ENCODE results near the gene KNDC1.
"Not testable (repeated sequence)": the region's sequence is repeated elsewhere in the genome, so short reads cannot be mapped to it uniquely, and the experiment has no call there.

KNDC1 gene

GRCh38 chr10:133159950-133160825 lies at the start of gene KNDC1:
KNDC1 (plus strand) TSS chr10:133160219; CDS start chr10:133160468, 249 bp downstream.
- peaks cover 5% of the 10 kb centered on the region for H3K4me1 ChIP-seq (ENCODE audit: control insufficient read depth, insufficient read depth, low read length)
- peaks cover 13% of the 10 kb centered on the region for H3K36me3 ChIP-seq (ENCODE audit: control insufficient read depth, insufficient read depth, low read length)
- no peaks in the 10 kb centered on the region for H3K27me3 ChIP-seq (ENCODE audit: control insufficient read depth, insufficient read depth, low read length)
- peak within 1 kb of the TSS; percentile 76 for H3K9ac ChIP-seq (ENCODE audit: low read depth, low read length)
- no peaks in the 10 kb centered on the region for H3K9me3 ChIP-seq (ENCODE audit: control insufficient read depth, insufficient read depth, low read length)
- peak within 1 kb of the TSS; percentile 65 for H3K4me3 ChIP-seq (ENCODE audit: low read depth, low read length)

- Histone ChIP-seq H3K4me3 (ENCODE audit: low read depth, low read length) (no peak overlapping the region), H3K4me1 (ENCODE audit: control insufficient read depth, insufficient read depth, low read length) (no peaks in the 10 kb centered on the region), H3K27me3 (ENCODE audit: control insufficient read depth, insufficient read depth, low read length) (no peaks in the 10 kb centered on the region), H3K36me3 (ENCODE audit: control insufficient read depth, insufficient read depth, low read length) (no peaks in the 10 kb centered on the region), H3K9ac (ENCODE audit: low read depth, low read length) (no peak overlapping the region), H3K9me3 (ENCODE audit: control insufficient read depth, insufficient read depth, low read length) (peaks cover 4% of the 10 kb centered on the region)
Measured at GRCh38 chr10:133110609-133111275, 49.3 kb upstream of the KNDC1 start.

GRCh38 chr10:133111640-133112039 lies 48.4 kb upstream of the KNDC1 start:
- H3K36me3 ChIP-seq (ENCODE audit: control insufficient read depth, insufficient read depth, low read length); H3K9ac ChIP-seq (ENCODE audit: low read depth, low read length); H3K9me3 ChIP-seq (ENCODE audit: control insufficient read depth, insufficient read depth, low read length); H3K27me3 ChIP-seq (ENCODE audit: control insufficient read depth, insufficient read depth, low read length); H3K4me3 ChIP-seq (ENCODE audit: low read depth, low read length); H3K4me1 ChIP-seq (ENCODE audit: control insufficient read depth, insufficient read depth, low read length): not testable (repeated sequence)

- no peaks in the 10 kb centered on the region for H3K4me1 ChIP-seq (ENCODE audit: control insufficient read depth, insufficient read depth, low read length)
- H3K9me3 ChIP-seq (ENCODE audit: control insufficient read depth, insufficient read depth, low read length) = no peaks in the 10 kb centered on the region
- H3K9ac ChIP-seq (ENCODE audit: low read depth, low read length) = no peak overlapping the region
- no peaks in the 10 kb centered on the region for H3K36me3 ChIP-seq (ENCODE audit: control insufficient read depth, insufficient read depth, low read length)
- H3K4me3 ChIP-seq (ENCODE audit: low read depth, low read length) = no peak overlapping the region
- no peaks in the 10 kb centered on the region for H3K27me3 ChIP-seq (ENCODE audit: control insufficient read depth, insufficient read depth, low read length)
Measured at GRCh38 chr10:133113146-133113830, 46.7 kb upstream of the KNDC1 start.

GRCh38 chr10:133113847-133114246 lies 46.2 kb upstream of the KNDC1 start:
- Histone ChIP-seq H3K9ac (ENCODE audit: low read depth, low read length) (no peak overlapping the region), H3K4me3 (ENCODE audit: low read depth, low read length) (no peak overlapping the region), H3K4me1 (ENCODE audit: control insufficient read depth, insufficient read depth, low read length) (no peaks in the 10 kb centered on the region), H3K36me3 (ENCODE audit: control insufficient read depth, insufficient read depth, low read length) (no peaks in the 10 kb centered on the region), H3K27me3 (ENCODE audit: control insufficient read depth, insufficient read depth, low read length) (no peaks in the 10 kb centered on the region), H3K9me3 (ENCODE audit: control insufficient read depth, insufficient read depth, low read length) (no peaks in the 10 kb centered on the region)

GRCh38 chr10:133114251-133114650 lies 45.8 kb upstream of the KNDC1 start:
- H3K36me3 ChIP-seq (ENCODE audit: control insufficient read depth, insufficient read depth, low read length) = no peaks in the 10 kb centered on the region
- no peaks in the 10 kb centered on the region for H3K9me3 ChIP-seq (ENCODE audit: control insufficient read depth, insufficient read depth, low read length)

GRCh38 chr10:133114726-133115452 lies 45.1 kb upstream of the KNDC1 start:
- H3K4me3 ChIP-seq (ENCODE audit: low read depth, low read length) = no peak overlapping the region

More at GRCh38 chr10:133114251-133114650, 45.8 kb upstream of the KNDC1 start:
- no peaks in the 10 kb centered on the region for H3K27me3 ChIP-seq (ENCODE audit: control insufficient read depth, insufficient read depth, low read length)
- no peak overlapping the region for H3K9ac ChIP-seq (ENCODE audit: low read depth, low read length)
- H3K4me3 ChIP-seq (ENCODE audit: low read depth, low read length) = no peak overlapping the region
- H3K4me1 ChIP-seq (ENCODE audit: control insufficient read depth, insufficient read depth, low read length) = no peaks in the 10 kb centered on the region

GRCh38 chr10:133115453-133115842 lies 44.6 kb upstream of the KNDC1 start:
- H3K9ac ChIP-seq (ENCODE audit: low read depth, low read length) = no peak overlapping the region
- H3K4me3 ChIP-seq (ENCODE audit: low read depth, low read length) = no peak overlapping the region
- no peaks in the 10 kb centered on the region for H3K27me3 ChIP-seq (ENCODE audit: control insufficient read depth, insufficient read depth, low read length)
- no peaks in the 10 kb centered on the region for H3K36me3 ChIP-seq (ENCODE audit: control insufficient read depth, insufficient read depth, low read length)
- no peaks in the 10 kb centered on the region for H3K9me3 ChIP-seq (ENCODE audit: control insufficient read depth, insufficient read depth, low read length)
- no peaks in the 10 kb centered on the region for H3K4me1 ChIP-seq (ENCODE audit: control insufficient read depth, insufficient read depth, low read length)

More at GRCh38 chr10:133114726-133115452, 45.1 kb upstream of the KNDC1 start:
- Histone ChIP-seq H3K27me3 (ENCODE audit: control insufficient read depth, insufficient read depth, low read length) (no peaks in the 10 kb centered on the region), H3K36me3 (ENCODE audit: control insufficient read depth, insufficient read depth, low read length) (no peaks in the 10 kb centered on the region), H3K4me1 (ENCODE audit: control insufficient read depth, insufficient read depth, low read length) (no peaks in the 10 kb centered on the region), H3K9me3 (ENCODE audit: control insufficient read depth, insufficient read depth, low read length) (no peaks in the 10 kb centered on the region), H3K9ac (ENCODE audit: low read depth, low read length) (no peak overlapping the region)

GRCh38 chr10:133115976-133116375 lies 44.0 kb upstream of the KNDC1 start:
- Histone ChIP-seq H3K4me1 (ENCODE audit: control insufficient read depth, insufficient read depth, low read length) (no peaks in the 10 kb centered on the region), H3K36me3 (ENCODE audit: control insufficient read depth, insufficient read depth, low read length) (no peaks in the 10 kb centered on the region), H3K9me3 (ENCODE audit: control insufficient read depth, insufficient read depth, low read length) (no peaks in the 10 kb centered on the region), H3K9ac (ENCODE audit: low read depth, low read length) (no peak overlapping the region), H3K27me3 (ENCODE audit: control insufficient read depth, insufficient read depth, low read length) (no peaks in the 10 kb centered on the region), H3K4me3 (ENCODE audit: low read depth, low read length) (no peak overlapping the region)

GRCh38 chr10:133116455-133116854 lies 43.6 kb upstream of the KNDC1 start:
- Histone ChIP-seq H3K9ac (ENCODE audit: low read depth, low read length) (no peak overlapping the region), H3K9me3 (ENCODE audit: control insufficient read depth, insufficient read depth, low read length) (no peaks in the 10 kb centered on the region), H3K4me3 (ENCODE audit: low read depth, low read length) (no peak overlapping the region), H3K4me1 (ENCODE audit: control insufficient read depth, insufficient read depth, low read length) (no peaks in the 10 kb centered on the region), H3K27me3 (ENCODE audit: control insufficient read depth, insufficient read depth, low read length) (no peaks in the 10 kb centered on the region), H3K36me3 (ENCODE audit: control insufficient read depth, insufficient read depth, low read length) (no peaks in the 10 kb centered on the region)

GRCh38 chr10:133117036-133117687 lies 42.9 kb upstream of the KNDC1 start:
- no peaks in the 10 kb centered on the region for H3K27me3 ChIP-seq (ENCODE audit: control insufficient read depth, insufficient read depth, low read length)
- H3K9ac ChIP-seq (ENCODE audit: low read depth, low read length) = no peak overlapping the region
- H3K36me3 ChIP-seq (ENCODE audit: control insufficient read depth, insufficient read depth, low read length) = no peaks in the 10 kb centered on the region
- H3K4me1 ChIP-seq (ENCODE audit: control insufficient read depth, insufficient read depth, low read length) = no peaks in the 10 kb centered on the region
- no peak overlapping the region for H3K4me3 ChIP-seq (ENCODE audit: low read depth, low read length)
- no peaks in the 10 kb centered on the region for H3K9me3 ChIP-seq (ENCODE audit: control insufficient read depth, insufficient read depth, low read length)
